ENCODE data around the gene CBFB. TPM values are rescaled to one million over a fixed set of nuclear protein-coding genes. Genes with fewer than 3 reads are reported as not detected.

CBFB gene
- total RNA-seq, 1 experiment from 2014 or later = 76.3 TPM

DNA sequence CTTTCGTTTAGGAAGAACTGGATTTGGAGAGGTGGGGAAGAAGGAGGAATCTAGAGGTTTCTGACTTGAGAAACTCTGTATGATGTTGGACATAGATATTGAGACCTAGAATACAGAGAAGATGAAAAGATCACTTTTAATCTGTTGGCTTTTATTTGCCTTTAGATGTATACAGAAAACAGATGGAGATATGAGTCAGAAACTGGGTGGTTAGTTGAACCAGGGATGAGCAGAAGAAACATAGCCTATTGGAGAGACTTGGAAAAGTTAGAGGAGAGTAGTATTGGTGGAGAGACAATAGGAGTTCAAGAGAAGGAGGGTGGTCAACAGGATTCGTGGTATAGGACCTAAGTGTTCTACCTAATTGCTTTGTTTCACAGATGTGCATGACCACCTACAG, 85.8 kb downstream of the CBFB start:
- H2BK20ac ChIP-seq (ENCODE audit: low read depth, low read length, poor library complexity, severe bottlenecking) = no peak overlapping the region
- no peak for DNase-seq
- no peak overlapping the region for H2BK12ac ChIP-seq (ENCODE audit: insufficient read length, low read depth, low read length)
- H3K9me3 ChIP-seq (ENCODE audit: control insufficient read depth, low read depth, low read length) = no peaks in the 10 kb centered on the region
- no peak overlapping the region for H3K56ac ChIP-seq (ENCODE audit: insufficient read length, low read depth, low read length)
- no peak overlapping the region for H3K23ac ChIP-seq (ENCODE audit: insufficient read length, low read depth, low read length)
- H3K36me3 Mint-ChIP-seq (ENCODE audit: insufficient read depth in 1 of 3, low read depth in 3 of 3) = peaks cover 0 to 5% (median 3%) of the 10 kb centered on the region in 3 experiments; a peak in 3 of 7 replicates
- no peak overlapping the region for H3K27ac Mint-ChIP-seq
- WGBS (ENCODE audit: extremely low coverage, insufficient read length, low lambda C conversion rate) = 100% methylated on average over 1 of the region's 2 CpGs
- H3K27me3 Mint-ChIP-seq (ENCODE audit: low read depth) = no peaks in the 10 kb centered on the region; the same call in 1 of the 2 replicates
- no peak overlapping the region for H3K4ac ChIP-seq (ENCODE audit: low read depth, low read length)
- H4K91ac ChIP-seq (ENCODE audit: insufficient read length, low read depth, low read length) = no peak overlapping the region
- H4K5ac ChIP-seq (ENCODE audit: insufficient read length, low read depth, low read length) = no peak overlapping the region
- no peak overlapping the region for H3K14ac ChIP-seq (ENCODE audit: insufficient read depth, low read length)
- no peak overlapping the region for H3T11ph ChIP-seq (ENCODE audit: low read length)
- no peak overlapping the region for H2BK5ac ChIP-seq (ENCODE audit: insufficient read length, low read length)
- peaks cover 5% of the 10 kb centered on the region for H3K79me1 ChIP-seq (ENCODE audit: insufficient read depth, low read depth, low read length, poor library complexity, severe bottlenecking)
- no peaks in the 10 kb centered on the region for H4K20me1 ChIP-seq (ENCODE audit: control insufficient read depth, insufficient read depth, insufficient read length)
- TF ChIP-seq, protein P1, sequence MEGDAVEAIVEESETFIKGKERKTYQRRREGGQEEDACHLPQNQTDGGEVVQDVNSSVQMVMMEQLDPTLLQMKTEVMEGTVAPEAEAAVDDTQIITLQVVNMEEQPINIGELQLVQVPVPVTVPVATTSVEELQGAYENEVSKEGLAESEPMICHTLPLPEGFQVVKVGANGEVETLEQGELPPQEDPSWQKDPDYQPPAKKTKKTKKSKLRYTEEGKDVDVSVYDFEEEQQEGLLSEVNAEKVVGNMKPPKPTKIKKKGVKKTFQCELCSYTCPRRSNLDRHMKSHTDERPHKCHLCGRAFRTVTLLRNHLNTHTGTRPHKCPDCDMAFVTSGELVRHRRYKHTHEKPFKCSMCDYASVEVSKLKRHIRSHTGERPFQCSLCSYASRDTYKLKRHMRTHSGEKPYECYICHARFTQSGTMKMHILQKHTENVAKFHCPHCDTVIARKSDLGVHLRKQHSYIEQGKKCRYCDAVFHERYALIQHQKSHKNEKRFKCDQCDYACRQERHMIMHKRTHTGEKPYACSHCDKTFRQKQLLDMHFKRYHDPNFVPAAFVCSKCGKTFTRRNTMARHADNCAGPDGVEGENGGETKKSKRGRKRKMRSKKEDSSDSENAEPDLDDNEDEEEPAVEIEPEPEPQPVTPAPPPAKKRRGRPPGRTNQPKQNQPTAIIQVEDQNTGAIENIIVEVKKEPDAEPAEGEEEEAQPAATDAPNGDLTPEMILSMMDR (conservative IDR thresholded peaks at IDR 0.05) = no peak
- no peak overlapping the region for H3K27ac ChIP-seq (ENCODE audit: insufficient read length, low read depth, low read length)
- no peaks in the 10 kb centered on the region for H3K27me3 ChIP-seq (ENCODE audit: insufficient read depth, low read length)
- no peak overlapping the region for H2BK15ac ChIP-seq (ENCODE audit: low read depth, low read length)
- no peak overlapping the region for H3K4me3 Mint-ChIP-seq
- H2AK5ac ChIP-seq (ENCODE audit: insufficient read length, low read length) = no peak overlapping the region
- H3K9ac ChIP-seq (ENCODE audit: extremely low read depth, insufficient read length, low read length) = no peak overlapping the region
- no peak overlapping the region for H4K8ac ChIP-seq (replicated peaks; ENCODE audit: insufficient read length, low read depth, low read length)
- H3K9me3 Mint-ChIP-seq = no peaks in the 10 kb centered on the region
- H3K4me1 ChIP-seq (ENCODE audit: insufficient read depth, low read length) = no peaks in the 10 kb centered on the region; the same call in 1 of the 2 replicates
- H3K79me2 ChIP-seq (ENCODE audit: insufficient read depth, low read length) = peaks cover 6% of the 10 kb centered on the region; the same call in 1 of the 2 replicates
- no peak overlapping the region for H2AFZ ChIP-seq (ENCODE audit: low read length)
- peaks cover 13 to 16% of the 10 kb centered on the region in 2 experiments for H3K4me1 Mint-ChIP-seq
- H2BK120ac ChIP-seq (ENCODE audit: low read depth, low read length, poor library complexity, severe bottlenecking) = no peak overlapping the region
- H3K23me2 ChIP-seq (ENCODE audit: insufficient read length, low read depth, low read length, poor library complexity, severe bottlenecking) = peaks cover 4% of the 10 kb centered on the region
- no peak overlapping the region for H3K18ac ChIP-seq (ENCODE audit: insufficient read length, low read depth, low read length)
- no peak overlapping the region for H3K4me2 ChIP-seq (ENCODE audit: insufficient read depth, insufficient read length, low read length)
